Stomach smooth muscle (tissue), 2 donors: Measurements from ENCODE around the gene TPM4.

Experiments
- H3K27ac ChIP-seq: one replicate; pipeline ENCODE4 v1.7.0; 2013; ENCODE audit warnings: mild to moderate bottlenecking, low read length, inconsistent platforms
- H3K27me3 ChIP-seq, 2 donors: one replicate each; pipeline ENCODE4 v1.7.0; 2013; ENCODE audit warnings: low read length in 2 of 2; ENCODE audit not compliant: insufficient read depth in 2 of 2, control insufficient read depth in 1 of 2
- H3K36me3 ChIP-seq, 2 donors: one replicate each; pipeline ENCODE4 v1.7.0; 2013; ENCODE audit warnings: low read length in 2 of 2; ENCODE audit not compliant: control insufficient read depth in 2 of 2, insufficient read depth in 2 of 2
- H3K4me1 ChIP-seq: one replicate; pipeline ENCODE4 v1.7.0; 2013; ENCODE audit warnings: low read length; ENCODE audit not compliant: control insufficient read depth, insufficient read depth
- H3K4me3 ChIP-seq, 2 donors: one replicate each; pipeline ENCODE4 v1.7.0; 2013; ENCODE audit warnings: low read length in 2 of 2
- H3K9ac ChIP-seq, 2 donors: one replicate each; pipeline ENCODE4 v1.7.0; 2013; ENCODE audit warnings: low read length in 2 of 2, mild to moderate bottlenecking in 1 of 2
- H3K9me3 ChIP-seq, 2 donors: one replicate each; pipeline ENCODE4 v1.7.0; 2013; ENCODE audit warnings: low read length in 2 of 2; ENCODE audit not compliant: control insufficient read depth in 2 of 2
- donor health status: healthy.
- donor health status: Pancreatic carcinoma.

TPM4 gene

DNA sequence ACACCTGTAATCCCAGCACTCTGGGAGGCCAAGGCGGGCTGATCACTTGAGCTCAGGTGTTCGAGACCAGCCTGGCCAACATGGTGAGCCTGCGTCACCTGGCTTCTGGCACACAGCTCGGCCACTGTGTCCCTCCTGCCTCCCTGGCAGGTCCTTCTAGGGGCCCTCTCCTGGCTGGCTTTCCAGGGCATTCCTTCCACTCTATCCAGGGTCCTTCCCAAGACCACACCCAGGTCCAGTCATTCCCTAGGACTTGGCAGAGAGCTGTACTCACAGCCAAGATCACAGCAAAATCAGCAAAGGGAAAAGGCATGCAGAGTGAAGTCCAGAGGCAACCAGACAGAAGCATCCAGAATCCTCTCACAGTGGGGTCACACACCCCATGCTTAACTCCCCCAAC lies 57.5 kb downstream of the TPM4 start:
- Histone ChIP-seq H3K27ac (no peak overlapping the region), H3K9me3 (no peaks in the 10 kb centered on the region), H3K36me3 (peaks cover 28 to 43% of the 10 kb centered on the region in 2 donors), H3K9ac (no peak overlapping the region), H3K4me3 (no peak overlapping the region), H3K4me1 (no peaks in the 10 kb centered on the region), H3K27me3 (no peaks in the 10 kb centered on the region)

DNA sequence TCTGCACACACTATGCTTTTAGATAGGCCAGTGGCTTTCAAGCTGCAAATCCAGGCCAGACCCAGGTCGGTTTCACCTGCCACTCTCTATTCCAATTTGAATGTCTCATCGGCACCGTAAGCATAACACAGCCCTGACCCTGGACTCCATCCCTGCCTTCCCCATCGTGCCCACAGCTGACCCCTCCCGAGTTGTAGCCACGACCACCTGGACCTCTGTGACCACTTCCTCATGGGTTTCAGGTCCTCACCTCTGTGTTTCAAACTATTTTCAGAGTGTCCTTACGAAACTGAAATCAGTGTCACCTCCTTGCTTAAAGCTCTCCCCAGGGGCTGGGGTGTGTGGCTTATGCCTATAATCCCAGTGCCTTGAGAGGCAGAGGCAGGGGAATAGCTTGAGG lies 58.2 kb downstream of the TPM4 start:
- H3K4me3 ChIP-seq = no peak overlapping the region
- no peak overlapping the region for H3K9ac ChIP-seq
- H3K36me3 ChIP-seq = peaks cover 25 to 36% of the 10 kb centered on the region in 2 donors
- no peaks in the 10 kb centered on the region for H3K4me1 ChIP-seq
- H3K9me3 ChIP-seq = no peaks in the 10 kb centered on the region
- H3K27me3 ChIP-seq = no peaks in the 10 kb centered on the region
- H3K27ac ChIP-seq = no peak overlapping the region

- no peak overlapping the region for H3K9ac ChIP-seq
- no peak overlapping the region for H3K4me3 ChIP-seq
- peaks cover 22 to 28% of the 10 kb centered on the region in 2 donors for H3K36me3 ChIP-seq
- no peaks in the 10 kb centered on the region for H3K27me3 ChIP-seq
- no peak overlapping the region for H3K27ac ChIP-seq
- no peaks in the 10 kb centered on the region for H3K9me3 ChIP-seq
- H3K4me1 ChIP-seq = no peaks in the 10 kb centered on the region
Measured at GRCh38 chr19:16135430-16136127, 59.3 kb downstream of the TPM4 start.

DNA sequence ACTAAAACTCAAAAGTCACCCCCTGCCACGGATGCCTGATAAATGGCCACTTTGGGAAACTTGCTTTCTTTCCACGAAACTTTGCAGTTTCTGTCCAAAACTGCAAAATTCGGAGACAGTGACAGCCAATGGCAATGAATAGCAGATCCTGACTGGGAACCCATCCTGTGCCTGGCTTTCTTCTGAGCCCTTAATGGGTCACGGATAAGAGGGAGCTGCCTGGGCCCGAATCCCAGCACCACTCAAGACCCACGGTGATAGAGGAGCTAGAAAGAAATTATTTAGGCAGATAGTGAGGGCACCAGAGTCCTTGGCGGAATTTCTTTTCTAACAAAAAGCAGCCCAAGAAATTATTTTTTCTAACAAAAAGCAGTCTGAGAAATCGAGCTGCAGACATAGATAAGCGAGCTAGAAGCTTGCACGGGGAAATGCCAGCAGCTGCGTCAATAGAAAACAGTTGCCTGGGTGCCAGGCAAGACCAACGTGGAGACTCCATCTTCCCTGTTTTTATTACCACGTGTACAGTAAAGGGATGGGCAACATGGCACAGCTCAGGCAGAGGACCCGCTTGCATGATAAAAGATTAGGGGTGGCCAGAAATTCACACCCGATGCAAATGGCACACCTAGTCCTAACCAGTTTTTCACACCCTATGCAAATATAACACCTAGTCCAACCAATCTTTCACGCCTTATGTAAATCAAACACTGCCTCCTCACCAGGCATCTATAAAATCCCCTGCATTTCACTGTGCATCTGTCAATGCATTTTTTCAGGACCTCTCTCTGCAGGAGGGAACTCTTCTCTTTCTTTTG lies 60.1 kb downstream of the TPM4 start:
- Histone ChIP-seq H3K36me3 (peaks cover 22 to 28% of the 10 kb centered on the region in 2 donors), H3K4me1 (no peaks in the 10 kb centered on the region), H3K27ac (no peak overlapping the region), H3K4me3 (no peak overlapping the region), H3K27me3 (no peaks in the 10 kb centered on the region), H3K9ac (no peak overlapping the region), H3K9me3 (no peaks in the 10 kb centered on the region)

DNA sequence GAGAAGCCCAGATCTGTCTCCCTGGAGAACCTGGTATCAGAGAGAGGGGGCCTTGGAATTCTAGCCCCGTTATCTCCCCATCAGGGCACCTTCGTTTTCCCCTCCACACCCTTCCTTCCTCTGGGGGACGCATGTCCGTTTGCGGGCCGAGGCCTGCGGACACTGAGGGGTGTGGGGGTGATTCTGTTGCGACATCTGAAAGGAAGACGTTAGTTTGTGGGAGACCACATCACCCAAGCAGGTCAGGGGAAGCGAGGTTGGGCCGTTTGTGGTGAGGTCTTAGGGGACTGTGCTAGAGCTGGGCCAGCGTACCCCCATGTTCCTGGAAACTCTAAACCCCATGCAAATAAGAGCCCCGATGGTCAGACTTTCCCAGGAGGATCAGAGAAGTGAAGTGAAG lies 63.5 kb downstream of the TPM4 start:
- Histone ChIP-seq H3K27me3 (peaks cover 0 to 8% of the 10 kb centered on the region in 2 donors), H3K9me3 (no peaks in the 10 kb centered on the region), H3K4me1 (no peaks in the 10 kb centered on the region), H3K4me3 (no peak overlapping the region), H3K9ac (no peak overlapping the region), H3K36me3 (no peaks in the 10 kb centered on the region), H3K27ac (no peak overlapping the region)

DNA sequence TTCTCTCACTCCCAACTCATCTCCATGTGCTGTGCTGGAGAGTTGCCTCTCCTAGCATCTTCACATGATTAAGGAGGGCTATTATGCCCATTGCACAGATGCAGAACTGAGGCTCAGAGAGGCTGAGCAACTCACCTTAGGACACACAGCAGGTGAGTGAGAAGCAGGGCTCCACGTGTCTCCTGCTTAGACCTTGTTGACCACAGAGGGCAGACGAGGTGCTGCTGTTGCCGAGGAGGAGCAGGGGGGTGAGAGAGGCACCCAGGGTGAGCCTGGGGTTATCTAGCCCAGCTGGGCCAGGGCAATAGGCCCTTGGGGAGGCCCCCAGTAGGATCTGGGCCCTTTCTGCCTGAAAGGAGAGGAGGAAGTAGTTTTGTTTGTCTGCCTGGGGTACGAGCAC lies 64.7 kb downstream of the TPM4 start:
- H3K27ac ChIP-seq = no peak overlapping the region
- H3K9ac ChIP-seq = no peak overlapping the region
- peaks cover 0 to 8% of the 10 kb centered on the region in 2 donors for H3K27me3 ChIP-seq
- H3K36me3 ChIP-seq = no peaks in the 10 kb centered on the region
- no peak overlapping the region for H3K4me3 ChIP-seq
- no peaks in the 10 kb centered on the region for H3K4me1 ChIP-seq
- H3K9me3 ChIP-seq = no peaks in the 10 kb centered on the region

GRCh38 chr19:16142032-16142580 lies 65.8 kb downstream of the TPM4 start:
- no peaks in the 10 kb centered on the region for H3K9me3 ChIP-seq
- H3K27ac ChIP-seq = no peak overlapping the region
- H3K4me3 ChIP-seq = no peak overlapping the region
- no peaks in the 10 kb centered on the region for H3K36me3 ChIP-seq
- H3K9ac ChIP-seq = no peak overlapping the region
- peaks cover 0 to 8% of the 10 kb centered on the region in 2 donors for H3K27me3 ChIP-seq
- H3K4me1 ChIP-seq = no peaks in the 10 kb centered on the region

- Histone ChIP-seq H3K9ac (no peak within 1 kb of the TSS), H3K36me3 (no peaks in the 10 kb centered on the region), H3K27ac (no peak within 1 kb of the TSS), H3K4me1 (no peaks in the 10 kb centered on the region), H3K4me3 (peak within 1 kb of the TSS in 1 of 2 donors; percentile 3), H3K27me3 (peaks cover 0 to 8% of the 10 kb centered on the region in 2 donors), H3K9me3 (no peaks in the 10 kb centered on the region)
Measured at GRCh38 chr19:16143399-16144215, 67.3 kb downstream of the TPM4 start, which contains the start of gene HSH2D. HSH2D (plus strand) TSS chr19:16143685; CDS start chr19:16148751, 5,066 bp downstream.

- Histone ChIP-seq H3K27ac (no peak overlapping the region), H3K4me3 (no peak overlapping the region), H3K9ac (no peak overlapping the region), H3K36me3 (no peaks in the 10 kb centered on the region), H3K9me3 (no peaks in the 10 kb centered on the region), H3K4me1 (no peaks in the 10 kb centered on the region), H3K27me3 (peaks cover 0 to 8% of the 10 kb centered on the region in 2 donors)
Measured at GRCh38 chr19:16144216-16144581, 67.9 kb downstream of the TPM4 start.

- Histone ChIP-seq H3K9ac (no peak overlapping the region), H3K36me3 (no peaks in the 10 kb centered on the region), H3K27me3 (peaks cover 0 to 8% of the 10 kb centered on the region in 2 donors), H3K4me3 (no peak overlapping the region), H3K9me3 (no peaks in the 10 kb centered on the region), H3K27ac (no peak overlapping the region), H3K4me1 (no peaks in the 10 kb centered on the region)
Measured at GRCh38 chr19:16146112-16146511, 69.8 kb downstream of the TPM4 start.
